Measurements from ENCODE around the gene NIPSNAP3A.

DNA sequence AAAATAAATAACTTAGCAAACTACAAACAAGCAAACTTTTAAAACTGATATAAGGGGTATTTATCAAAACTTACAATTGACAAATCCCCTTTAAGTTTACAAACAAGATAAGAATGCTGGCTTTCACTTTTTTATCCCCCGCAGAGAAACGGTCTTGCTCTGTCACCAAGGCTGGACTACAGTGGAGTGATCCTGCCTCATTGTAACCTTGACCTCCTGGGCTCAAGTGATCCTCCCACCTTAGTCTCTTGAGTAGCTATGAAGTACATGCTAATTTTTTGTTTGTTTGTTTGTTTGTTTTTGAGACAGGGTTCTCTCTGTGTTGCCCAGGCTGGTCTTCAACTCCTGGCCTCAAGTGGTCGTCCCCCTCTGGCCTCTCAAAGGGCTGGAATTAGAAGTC is 9.0 kb upstream of the NIPSNAP3A start:
- TF ChIP-seq POLR2A (IDR thresholded peaks at IDR 0.05; ENCODE audit: extremely low read depth, insufficient read length) (no peak), MYC (IDR thresholded peaks at IDR 0.05; ENCODE audit: low read depth, low read length) (no peak)
- TF ChIP-seq, protein P1, sequence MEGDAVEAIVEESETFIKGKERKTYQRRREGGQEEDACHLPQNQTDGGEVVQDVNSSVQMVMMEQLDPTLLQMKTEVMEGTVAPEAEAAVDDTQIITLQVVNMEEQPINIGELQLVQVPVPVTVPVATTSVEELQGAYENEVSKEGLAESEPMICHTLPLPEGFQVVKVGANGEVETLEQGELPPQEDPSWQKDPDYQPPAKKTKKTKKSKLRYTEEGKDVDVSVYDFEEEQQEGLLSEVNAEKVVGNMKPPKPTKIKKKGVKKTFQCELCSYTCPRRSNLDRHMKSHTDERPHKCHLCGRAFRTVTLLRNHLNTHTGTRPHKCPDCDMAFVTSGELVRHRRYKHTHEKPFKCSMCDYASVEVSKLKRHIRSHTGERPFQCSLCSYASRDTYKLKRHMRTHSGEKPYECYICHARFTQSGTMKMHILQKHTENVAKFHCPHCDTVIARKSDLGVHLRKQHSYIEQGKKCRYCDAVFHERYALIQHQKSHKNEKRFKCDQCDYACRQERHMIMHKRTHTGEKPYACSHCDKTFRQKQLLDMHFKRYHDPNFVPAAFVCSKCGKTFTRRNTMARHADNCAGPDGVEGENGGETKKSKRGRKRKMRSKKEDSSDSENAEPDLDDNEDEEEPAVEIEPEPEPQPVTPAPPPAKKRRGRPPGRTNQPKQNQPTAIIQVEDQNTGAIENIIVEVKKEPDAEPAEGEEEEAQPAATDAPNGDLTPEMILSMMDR (IDR thresholded peaks at IDR 0.05; ENCODE audit: low read depth, low read length) = no peak
